Lower leg skin (tissue), 4 donors: Measurements from ENCODE around the gene ETS1. TPM values are rescaled to one million over a fixed set of nuclear protein-coding genes. Genes with fewer than 3 reads are reported as not detected.

Experiments used
- DNase-seq, 2 donors: peaks; one replicate each; pipeline ENCODE4 v3.0.0-alpha.2; 2019; ENCODE audit warnings: low spot score in 2 of 2
- H3K4me3 ChIP-seq: fragments of 200-600 bp; sonication (generic); 2 replicates; pipeline ENCODE4 v1.5.1; 2017; ENCODE audit warnings: mild to moderate bottlenecking, low read depth; ENCODE audit not compliant: poor library complexity, severe bottlenecking
- POLR2A ChIP-seq, 2 donors: fragments of 450-650 bp; IDR thresholded peaks; one replicate each; pipeline ENCODE4 v1.6.1; 2016 to 2017; ENCODE audit warnings: antibody characterized with exemption in 2 of 2, mild to moderate bottlenecking in 1 of 2, moderate library complexity in 1 of 2
- WGBS, 2 donors: methylation state at CpG; one replicate each; pipeline ENCODE4 v1.1.5; 2018; 5-methylcytosine and 5-hydroxymethylcytosine counted together
- intact Hi-C: fragments of 100-400 bp; cut with DNase I; formaldehyde crosslinking; loops from one replicate; pipeline ENCODE4 v1.15.0; 2023; ENCODE audit warnings: low total_unique reads
- total RNA-seq, 4 donors: library from RNA; depleted of rRNA; stranded (reverse); fragments of >200 nt; gene quantifications; one replicate each; pipeline ENCODE4 v1.1.0, GENCODE V29; 2016
- TF ChIP-seq, protein P1 (sequence below), 3 donors: fragments of 450-650 bp; IDR thresholded peaks; one replicate each; pipeline ENCODE4 v1.5.1; 2016; ENCODE audit warnings: antibody characterized with exemption in 3 of 3, mild to moderate bottlenecking in 3 of 3, moderate library complexity in 2 of 3

ETS1 gene
- total RNA-seq, 4 donors from 2014 or later, result 20.6 to 38.7 (median 21.8) TPM

DNA sequence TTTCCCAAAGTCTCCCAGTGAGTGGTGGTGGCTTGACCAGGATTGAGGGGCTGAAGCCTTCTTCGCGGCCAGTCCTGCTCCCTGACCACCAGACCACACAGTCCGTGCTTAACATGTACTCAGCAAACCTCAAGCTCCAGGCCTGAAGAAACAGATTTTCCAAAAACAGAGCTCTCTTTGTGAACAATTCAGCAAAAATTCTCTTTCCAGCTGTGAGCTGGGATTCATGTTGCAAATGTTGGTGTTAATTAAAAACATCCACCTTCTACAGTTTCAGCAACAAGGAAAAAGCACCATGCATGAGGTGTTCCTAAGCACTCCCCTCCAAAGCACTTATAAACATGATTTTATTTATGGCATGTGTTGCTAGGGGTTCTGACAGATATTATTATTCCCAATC is 129.5 kb downstream of the ETS1 start:
- DNase-seq, result no peak
- no peak overlapping the region for H3K4me3 ChIP-seq
- 79 to 88% methylated on average over 3 of the region's 3 CpGs for WGBS, 2 donors
- intact Hi-C loops, result no loop called here
- TF ChIP-seq POLR2A (IDR thresholded peaks at IDR 0.05), result no peak
- TF ChIP-seq, protein P1, sequence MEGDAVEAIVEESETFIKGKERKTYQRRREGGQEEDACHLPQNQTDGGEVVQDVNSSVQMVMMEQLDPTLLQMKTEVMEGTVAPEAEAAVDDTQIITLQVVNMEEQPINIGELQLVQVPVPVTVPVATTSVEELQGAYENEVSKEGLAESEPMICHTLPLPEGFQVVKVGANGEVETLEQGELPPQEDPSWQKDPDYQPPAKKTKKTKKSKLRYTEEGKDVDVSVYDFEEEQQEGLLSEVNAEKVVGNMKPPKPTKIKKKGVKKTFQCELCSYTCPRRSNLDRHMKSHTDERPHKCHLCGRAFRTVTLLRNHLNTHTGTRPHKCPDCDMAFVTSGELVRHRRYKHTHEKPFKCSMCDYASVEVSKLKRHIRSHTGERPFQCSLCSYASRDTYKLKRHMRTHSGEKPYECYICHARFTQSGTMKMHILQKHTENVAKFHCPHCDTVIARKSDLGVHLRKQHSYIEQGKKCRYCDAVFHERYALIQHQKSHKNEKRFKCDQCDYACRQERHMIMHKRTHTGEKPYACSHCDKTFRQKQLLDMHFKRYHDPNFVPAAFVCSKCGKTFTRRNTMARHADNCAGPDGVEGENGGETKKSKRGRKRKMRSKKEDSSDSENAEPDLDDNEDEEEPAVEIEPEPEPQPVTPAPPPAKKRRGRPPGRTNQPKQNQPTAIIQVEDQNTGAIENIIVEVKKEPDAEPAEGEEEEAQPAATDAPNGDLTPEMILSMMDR (IDR thresholded peaks at IDR 0.05), result no peak

DNA sequence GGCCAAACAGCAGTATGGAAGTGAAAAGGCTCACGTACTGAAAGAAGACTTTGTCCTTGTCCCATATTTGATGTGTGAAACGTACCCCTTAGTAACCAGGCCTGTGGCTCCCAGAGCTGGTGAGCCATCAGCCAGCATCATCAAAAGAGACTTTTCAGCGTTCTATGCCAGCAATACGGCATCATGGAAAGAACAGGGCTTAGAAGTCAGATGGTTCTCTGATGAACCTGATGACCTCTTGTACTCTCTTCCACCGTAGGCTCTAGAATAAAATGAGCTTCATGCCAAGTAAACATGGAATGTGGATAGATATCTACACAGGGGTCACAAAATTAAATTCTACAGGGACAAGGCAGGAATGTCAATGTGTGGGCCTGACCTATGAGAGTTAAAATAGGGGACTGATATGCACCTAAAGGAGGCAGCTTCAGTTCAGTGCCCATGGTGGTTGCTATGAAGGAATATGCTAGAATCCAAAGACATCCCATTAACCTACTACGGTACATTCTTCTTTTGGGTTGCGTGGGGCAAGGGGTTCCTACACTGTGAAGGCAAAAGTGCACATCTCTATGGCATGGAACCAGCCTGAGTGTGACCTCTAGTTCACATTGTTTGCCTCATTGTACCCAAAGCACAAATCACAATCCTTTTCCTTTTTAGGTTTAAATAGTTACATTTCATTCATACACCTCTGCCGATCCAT is 130.6 kb downstream of the ETS1 start:
- intact Hi-C loops, result no loop called here
- H3K4me3 ChIP-seq, result no peak overlapping the region
- TF ChIP-seq POLR2A (IDR thresholded peaks at IDR 0.05), result no peak
- TF ChIP-seq, protein P1 (IDR thresholded peaks at IDR 0.05), result no peak
- DNase-seq, result no peak
- WGBS, 2 donors, result 80 to 83% methylated on average over 8 of the region's 8 CpGs

DNA sequence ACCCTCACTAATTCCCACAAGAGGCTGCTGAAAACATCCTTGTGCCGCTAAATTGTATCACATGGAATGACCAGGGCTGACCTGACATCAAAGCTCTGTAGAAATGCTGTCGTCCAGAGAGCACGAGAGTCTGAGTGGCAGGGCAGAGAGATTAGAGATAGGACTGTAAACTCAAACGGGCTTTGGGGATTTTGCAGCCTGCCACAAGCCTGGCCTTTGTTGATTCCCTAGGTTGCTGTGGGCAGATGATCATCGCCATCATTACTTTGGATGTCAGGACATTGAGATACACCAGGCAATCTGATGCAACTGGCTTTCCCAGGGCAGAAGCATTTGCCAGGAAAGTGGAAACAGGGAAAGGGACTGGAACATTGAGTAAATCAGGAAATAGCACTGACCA is 131.6 kb downstream of the ETS1 start:
- H3K4me3 ChIP-seq, result no peak overlapping the region
- whole genome bisulfite sequencing, 2 donors, result 88 to 93% methylated on average over 5 of the region's 5 CpGs
- intact Hi-C loops, result no loop called here
- TF ChIP-seq, protein P1 (IDR thresholded peaks at IDR 0.05), result no peak
- TF ChIP-seq POLR2A (IDR thresholded peaks at IDR 0.05), result no peak
- no peak for DNase-seq

- 55 to 59% methylated on average over 5 of the region's 5 CpGs for WGBS, 2 donors
- intact Hi-C loops, result no loop called here
- TF ChIP-seq POLR2A (IDR thresholded peaks at IDR 0.05), result no peak
- TF ChIP-seq, protein P1 (IDR thresholded peaks at IDR 0.05), result no peak
- H3K4me3 ChIP-seq, result no peak overlapping the region
- peak; percentile 81 to 94 for DNase-seq
Measured at GRCh38 chr11:128453444-128454336, 133.7 kb downstream of the ETS1 start.

GRCh38 chr11:128451652-128452470 is 135.5 kb downstream of the ETS1 start:
- 64 to 72% methylated on average over 26 of the region's 26 CpGs for WGBS, 2 donors
- H3K4me3 ChIP-seq, result no peak overlapping the region
- DNase-seq, result peak in 1 of 2 donors; percentile 85
- TF ChIP-seq, protein P1 (IDR thresholded peaks at IDR 0.05), result no peak
- TF ChIP-seq POLR2A (IDR thresholded peaks at IDR 0.05), result no peak
- intact Hi-C loops, result no loop called here
